Measurements from ENCODE around the gene PLOD3.
"Not testable (repeated sequence)": the region's sequence is repeated elsewhere in the genome, so short reads cannot be mapped to it uniquely, and the experiment has no call there.

Gene PLOD3, protein sequence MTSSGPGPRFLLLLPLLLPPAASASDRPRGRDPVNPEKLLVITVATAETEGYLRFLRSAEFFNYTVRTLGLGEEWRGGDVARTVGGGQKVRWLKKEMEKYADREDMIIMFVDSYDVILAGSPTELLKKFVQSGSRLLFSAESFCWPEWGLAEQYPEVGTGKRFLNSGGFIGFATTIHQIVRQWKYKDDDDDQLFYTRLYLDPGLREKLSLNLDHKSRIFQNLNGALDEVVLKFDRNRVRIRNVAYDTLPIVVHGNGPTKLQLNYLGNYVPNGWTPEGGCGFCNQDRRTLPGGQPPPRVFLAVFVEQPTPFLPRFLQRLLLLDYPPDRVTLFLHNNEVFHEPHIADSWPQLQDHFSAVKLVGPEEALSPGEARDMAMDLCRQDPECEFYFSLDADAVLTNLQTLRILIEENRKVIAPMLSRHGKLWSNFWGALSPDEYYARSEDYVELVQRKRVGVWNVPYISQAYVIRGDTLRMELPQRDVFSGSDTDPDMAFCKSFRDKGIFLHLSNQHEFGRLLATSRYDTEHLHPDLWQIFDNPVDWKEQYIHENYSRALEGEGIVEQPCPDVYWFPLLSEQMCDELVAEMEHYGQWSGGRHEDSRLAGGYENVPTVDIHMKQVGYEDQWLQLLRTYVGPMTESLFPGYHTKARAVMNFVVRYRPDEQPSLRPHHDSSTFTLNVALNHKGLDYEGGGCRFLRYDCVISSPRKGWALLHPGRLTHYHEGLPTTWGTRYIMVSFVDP

DNA sequence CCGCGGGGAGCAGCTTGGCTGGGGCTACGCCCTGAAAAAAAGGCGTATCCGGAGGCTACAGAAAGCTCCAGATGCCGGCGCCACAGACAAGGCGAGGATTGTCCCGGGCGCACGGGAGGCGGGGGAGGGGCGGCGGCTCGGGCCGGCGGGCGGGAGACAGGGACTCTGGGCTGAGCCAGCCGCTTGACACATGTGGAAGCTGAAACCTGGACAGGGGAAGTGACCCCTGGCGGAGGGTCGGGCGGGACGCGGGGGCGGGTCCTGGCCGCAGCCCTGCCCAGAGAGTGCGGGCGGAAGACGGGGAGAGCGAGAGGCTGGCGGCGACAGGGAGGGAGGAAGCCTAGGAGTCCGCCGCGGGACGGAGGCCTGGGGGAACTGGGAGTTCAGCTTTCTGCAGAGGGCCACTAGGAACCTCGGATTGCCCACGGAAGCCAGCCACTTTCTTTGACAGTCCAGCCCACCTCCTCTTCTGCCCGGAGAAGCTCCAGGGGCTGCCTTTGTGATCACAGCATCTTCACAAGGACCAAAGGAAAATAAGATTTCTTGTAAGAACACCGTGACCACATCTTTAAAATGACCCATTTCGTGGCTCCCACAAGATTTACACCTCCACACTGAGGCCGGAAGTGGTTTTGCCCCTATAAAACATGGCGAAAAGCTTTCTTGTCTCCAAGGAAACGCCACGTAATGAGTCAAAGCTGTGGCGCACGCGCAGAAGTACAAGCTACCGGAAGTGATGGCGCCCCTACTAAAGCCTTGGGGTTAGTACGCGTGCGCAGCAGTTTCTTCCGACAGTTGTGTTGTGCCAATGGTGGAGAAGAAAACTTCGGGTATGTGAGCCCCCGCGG lies at the start of gene PLOD3, which contains the start of gene ZNHIT1:
Gene PLOD3 (minus strand): TSS at position 194 of the 848 bp plus-strand sequence. CDS start 307 bp downstream, outside the sequence.
Gene ZNHIT1 (plus strand): TSS at position 778 of the 848 bp plus-strand sequence. CDS start 31 bp downstream, at position 809.
- peak; percentile 96 for DNase-seq

DNA sequence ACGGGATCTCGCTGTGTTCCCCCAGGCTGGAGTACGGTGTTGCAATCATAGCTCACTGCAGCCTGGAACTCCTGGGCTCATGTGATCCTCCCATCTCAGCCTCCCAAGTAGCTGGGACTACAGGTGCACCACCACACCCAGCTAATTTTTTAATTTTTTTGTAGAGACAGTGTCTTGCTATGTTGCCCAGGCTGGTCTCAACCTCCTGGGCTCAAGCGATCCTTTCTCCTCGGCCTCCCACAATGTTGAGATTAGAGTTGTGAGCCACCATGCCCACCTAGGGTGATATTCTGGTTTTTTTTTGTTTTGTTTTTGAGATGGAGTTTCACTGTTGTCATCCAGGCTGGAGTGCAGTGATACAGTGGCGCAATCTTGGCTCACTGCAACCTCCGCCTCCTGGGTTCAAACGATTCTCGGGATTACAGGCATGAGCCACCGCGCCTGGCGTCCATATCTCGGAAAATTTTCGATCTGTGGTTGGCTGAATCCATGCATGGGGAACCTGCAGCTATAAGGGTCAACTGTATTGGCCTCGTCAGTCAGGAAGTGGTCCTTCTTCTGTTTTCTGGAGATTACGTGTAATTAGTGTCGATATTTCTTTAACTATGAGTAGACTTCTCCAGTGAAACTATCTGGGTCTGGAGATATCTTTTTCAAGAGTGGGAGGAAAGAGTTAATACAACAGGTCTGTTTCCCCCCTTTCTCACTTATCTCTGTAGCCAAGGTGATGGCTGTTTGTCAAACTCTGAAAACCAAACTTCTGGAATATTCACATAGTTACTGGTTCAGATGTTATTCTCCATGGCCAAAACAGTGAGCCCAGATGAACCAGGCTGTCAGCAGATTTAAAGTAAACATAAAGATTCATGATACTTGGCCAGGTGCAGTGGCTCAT lies 48.5 kb upstream of the PLOD3 start:
- DNase-seq, result no peak

DNA sequence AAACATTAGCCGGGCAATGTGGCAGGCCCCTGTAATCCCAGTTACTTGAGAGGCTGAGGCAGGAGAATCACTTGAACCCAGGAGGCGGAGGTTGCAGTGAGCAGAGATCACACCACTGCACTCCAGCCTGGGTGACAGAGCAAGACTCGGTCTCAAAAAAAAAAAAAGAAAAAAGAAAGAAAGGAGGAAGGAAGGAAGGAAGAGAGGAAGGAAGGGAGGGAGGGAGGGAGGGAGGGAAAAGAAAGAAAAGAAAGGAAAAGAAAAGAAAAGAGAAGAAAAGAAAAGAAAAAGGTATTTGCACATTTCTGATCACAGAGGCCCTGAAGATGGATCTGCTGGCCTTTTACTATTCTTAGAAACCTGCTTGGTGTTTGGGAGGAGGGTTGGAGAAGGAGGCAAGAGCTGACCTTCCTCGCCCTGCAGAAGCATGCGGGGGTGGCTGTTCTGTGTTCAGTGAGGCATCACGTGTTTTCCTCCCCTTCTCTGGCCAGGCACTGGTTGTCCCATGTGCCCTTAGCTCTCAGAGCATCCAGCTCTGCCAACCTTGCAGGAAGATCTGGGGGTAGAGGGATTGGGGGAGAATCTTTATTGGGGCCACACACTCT lies 46.8 kb upstream of the PLOD3 start:
- not testable (repeated sequence) for DNase-seq

DNA sequence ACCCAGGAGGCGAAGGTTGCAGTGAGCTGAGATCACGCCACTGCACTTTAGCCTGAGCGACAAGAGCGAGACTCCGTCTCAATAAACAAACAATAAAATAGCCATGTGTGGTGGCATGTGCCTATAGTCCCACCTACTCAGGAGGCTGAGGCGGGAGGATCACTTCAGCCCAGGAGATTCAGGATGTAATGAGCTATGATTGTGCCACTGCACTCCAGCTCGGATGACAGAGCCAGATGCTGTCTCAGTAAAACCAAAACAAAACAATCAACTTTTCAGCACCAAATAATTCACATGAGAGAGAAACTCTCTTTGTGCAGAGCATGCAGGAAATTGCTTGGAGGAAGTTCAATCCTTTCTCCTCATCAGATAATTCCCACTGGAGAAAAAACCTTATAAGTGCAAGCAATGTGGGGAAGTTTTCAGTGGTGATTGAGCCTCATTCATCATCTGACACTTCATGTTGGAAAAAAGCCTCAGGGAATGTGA lies 40.9 kb upstream of the PLOD3 start:
- no peak for DNase-seq

DNA sequence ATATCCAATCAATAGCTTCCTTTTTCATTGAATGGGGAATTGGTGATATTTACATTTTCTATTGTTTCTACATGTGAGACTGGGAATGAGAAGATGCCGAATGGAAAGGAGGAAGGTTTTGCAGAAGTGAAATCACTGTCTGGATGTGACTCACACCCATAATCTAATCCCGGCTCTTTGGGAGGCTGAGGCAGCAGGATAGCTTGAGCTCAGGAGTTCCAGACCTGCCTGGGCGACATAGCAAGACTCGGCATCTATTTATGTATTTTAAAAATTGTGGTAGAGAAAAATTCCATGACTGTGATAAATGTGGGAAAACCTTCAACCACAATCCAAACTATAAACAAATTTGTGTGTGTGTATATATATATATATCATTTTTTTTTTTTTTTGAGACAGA lies 38.4 kb upstream of the PLOD3 start:
- no peak for DNase-seq

DNA sequence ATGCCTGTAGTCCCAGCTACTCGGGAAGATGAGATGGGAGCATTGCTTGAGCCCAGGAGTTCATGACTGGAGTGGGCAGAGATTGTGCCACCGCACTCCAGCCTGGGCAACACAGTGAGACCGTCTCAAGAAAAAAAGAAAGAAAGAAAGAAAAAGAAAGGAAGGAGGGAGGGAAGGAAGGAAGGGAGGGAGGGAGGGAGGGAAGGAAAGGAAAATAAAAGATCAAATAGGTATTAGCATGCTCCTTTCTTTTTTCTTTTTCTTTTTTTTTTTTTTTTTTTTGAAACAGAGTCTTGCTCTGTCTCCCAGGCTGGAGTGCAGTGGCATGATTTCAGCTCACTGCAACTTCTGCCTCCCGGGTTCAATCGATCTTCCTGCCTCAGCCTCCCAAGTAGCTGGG lies 35.8 kb upstream of the PLOD3 start:
- not testable (repeated sequence) for DNase-seq

DNA sequence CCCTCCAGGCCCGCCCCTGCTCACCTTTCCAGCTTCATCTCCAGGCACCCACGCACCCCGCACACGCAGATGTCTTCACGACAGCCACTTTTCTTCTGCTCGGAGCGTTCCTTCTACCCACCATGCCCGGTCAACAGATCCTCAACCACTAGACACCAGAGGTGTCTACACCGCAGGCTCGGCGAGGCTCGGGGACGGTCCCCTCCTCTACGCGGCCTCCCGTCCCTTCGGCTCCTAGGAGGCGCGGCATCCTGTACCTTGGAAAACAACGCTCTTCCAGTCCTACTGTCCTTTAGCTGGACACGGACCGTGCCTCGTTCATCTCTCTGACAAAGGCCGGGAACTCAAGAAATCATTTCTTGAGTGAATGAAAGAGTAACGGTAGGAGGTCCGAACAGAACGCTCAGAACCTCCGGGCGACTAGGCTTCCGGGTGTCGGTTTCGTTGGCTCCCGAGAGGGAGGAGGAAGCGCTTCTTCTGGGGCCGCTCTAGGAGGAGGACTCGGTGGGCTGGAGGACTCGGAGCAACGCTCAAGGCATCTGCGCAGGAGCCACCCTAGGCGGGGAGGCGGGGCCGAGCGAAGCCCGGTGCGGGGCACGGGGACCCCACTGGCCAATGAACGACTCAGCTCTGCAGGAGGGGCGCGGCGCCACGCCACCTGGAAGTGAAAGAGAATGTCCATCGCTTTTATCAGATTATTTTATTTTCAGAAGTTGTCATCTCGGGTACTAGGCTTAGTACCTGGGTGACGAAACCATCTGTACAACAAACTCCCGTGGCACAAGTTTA lies 34.7 kb upstream of the PLOD3 start:
- peak; percentile 98 for DNase-seq

DNA sequence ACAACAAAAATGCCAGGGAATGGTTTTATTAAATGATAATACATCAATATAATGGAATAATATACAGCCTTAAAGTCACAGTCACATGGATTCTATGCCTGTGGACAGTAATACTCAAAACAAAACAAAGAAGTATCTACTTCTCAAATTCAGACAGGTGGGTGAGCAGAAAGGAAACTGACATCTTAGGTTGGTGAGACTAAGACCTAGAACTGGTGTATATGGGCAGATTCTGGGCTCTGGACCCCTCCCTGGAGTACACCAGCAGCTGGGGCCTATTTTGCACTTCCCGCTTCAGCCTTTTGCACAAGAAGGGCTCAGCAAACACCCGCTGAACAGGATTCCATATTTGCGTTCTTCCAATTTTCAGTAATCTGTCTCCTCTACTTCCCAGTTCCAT lies 32.9 kb upstream of the PLOD3 start:
- DNase-seq, result no peak

DNA sequence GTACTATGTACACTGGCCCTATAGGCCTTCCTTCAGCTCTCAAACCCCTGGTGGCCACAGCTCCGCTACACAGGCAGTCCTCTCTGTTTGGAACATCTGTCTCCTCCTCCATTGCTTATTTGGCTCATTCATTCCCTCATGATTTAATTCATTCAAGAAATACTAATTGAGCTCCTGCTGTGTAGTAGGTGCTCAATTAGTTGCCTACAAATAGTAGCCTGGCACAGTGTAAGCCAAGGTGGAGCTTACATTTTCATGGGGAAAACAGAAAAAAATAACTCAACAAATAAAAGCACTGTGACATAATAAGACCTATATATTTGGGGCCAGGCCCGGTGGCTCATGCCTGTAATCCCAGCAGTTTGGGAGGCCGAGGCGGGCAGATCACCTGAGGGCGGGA lies 30.9 kb upstream of the PLOD3 start:
- no peak for DNase-seq

DNA sequence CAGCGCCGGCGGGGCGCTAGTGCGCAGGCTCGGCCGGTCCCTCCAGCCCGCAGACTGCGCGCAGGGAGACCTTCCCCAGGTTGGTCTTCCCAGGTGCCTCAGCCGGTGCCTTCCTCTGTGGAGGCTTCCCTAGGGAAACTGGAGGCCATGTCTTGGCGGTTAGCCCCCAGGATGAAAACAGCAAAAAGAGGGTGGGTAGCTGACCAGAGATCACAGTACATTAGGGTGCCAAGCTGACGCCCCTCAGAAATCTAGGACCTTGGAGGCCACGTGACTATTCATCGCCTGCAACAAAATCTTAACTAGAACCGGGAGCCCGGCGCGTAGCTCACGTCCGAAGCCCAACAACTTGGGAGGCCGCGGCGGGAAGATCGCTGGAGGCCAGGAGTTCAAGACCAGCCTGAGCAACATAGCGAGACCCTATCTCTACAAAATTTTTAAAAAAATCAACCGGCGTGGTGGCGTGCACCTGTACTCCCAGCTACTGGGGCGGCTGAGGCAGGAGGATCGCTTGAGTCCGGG lies 27.8 kb upstream of the PLOD3 start:
- no peak for DNase-seq

DNA sequence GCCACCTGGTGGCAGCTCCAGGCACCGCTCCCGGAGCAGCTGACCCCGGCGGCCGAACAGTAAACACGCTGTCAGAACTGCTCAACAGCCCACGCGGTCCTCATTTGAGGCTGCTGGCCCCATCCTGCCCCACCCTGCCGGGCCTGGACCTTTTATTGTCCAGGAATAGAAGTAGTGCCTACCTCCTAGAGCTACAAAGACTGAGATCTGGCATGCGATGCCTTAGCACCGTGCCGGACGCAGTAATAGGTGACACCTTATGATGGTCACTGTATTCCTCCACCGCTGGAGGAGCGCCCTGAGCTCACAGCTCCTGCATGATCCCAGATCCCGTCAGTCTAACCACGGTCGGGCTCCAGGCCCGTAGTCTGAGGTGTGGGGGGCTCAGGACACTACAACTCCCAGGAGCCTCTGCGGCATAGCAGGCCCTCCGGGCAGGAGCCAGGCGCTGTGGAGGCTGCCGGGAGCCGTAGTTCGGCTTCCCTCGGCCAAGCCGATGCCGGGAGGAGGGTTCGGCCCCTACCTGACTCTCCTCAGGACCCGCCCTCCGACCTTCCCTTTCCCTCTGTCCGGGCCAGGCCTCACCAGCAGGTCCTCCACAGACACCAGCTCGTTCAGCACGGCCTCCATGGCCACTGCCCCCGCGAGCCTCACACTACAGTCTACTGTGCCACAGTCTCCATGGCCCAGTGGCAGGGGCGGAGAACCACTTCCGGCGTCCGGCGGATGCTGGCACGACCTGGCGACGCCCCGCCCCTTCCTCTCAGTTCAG lies 27.2 kb upstream of the PLOD3 start, which contains the start of gene FIS1:
Gene FIS1 (minus strand): TSS at position 707 of the 772 bp plus-strand sequence. CDS start 77 bp downstream, at position 630.
- peak; percentile 96 for DNase-seq

DNA sequence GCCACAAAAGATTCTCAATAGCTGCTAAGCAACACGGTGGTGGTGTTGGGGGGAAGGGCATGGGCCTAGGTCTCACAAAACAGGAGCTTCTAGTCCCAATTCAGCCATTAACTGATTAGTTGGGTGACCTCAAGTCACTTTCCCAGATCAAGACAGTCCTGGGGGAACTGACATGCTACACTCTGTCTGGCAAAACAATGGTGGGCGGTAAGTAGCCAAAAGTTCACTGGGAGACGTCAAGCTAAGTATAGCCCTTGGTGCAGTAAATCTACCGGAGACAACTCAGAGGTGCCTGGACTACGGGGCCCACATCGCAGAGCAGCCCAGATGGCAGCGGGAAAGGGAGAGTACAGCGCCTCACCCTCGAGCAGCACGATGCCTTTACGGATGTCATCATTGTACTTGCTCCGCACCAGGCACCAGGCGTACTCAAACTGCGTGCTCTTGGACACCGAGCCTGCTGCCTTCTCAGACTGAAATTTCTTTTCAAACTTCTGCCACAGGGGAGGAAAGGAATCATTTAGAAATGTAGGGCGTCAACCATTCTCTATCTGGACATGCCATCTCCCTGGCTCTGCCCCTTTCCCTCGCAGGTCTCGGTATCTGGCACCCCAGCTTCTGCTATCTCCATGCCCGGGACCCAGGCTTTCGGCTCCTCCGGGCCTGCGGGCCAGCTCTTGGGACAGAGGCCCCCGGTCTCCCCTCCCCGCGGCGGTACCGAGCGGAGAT lies 26.4 kb upstream of the PLOD3 start:
- DNase-seq, result no peak

DNA sequence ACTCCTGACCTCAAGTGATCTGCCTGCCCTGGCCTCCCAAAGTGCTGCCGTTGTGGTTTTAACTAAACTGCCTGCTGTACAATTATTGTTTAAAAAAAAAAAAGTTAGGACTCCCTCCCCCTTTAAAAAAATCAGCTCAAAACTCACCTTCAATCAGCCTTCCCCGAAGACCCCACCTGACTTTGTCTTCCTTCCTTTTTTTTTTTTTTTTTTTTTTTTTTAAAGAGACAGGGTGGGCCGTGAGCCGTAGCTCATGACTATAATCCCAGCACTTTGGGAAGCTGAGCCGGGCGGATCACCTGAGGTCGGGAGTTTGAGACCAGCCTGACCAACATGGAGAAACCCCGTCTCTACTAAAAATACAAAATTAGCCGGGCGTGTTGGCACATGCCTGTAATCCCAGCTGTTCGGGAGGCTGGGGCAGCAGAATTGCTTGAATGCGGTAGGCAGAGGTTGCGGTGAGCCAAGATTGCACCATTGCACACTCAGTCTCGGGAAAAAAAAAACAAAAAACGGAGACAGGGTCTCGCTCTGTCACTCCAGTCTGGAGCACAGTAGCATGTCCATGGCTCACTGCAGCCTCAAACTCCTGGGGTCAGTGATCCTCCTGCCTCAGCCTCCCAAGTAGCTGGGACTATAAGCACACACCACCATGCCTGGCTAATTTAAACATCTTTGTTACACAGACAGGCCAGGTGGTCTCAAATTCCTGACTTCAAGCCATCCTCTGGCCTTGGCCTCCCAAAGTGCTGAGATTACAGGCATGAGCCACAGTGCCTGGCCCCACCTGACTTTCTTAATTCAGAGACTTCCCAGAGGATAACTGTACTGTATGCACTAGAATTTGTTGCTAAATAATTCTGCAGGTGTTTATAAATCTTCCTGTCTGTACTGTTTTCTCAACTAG lies 24.3 kb upstream of the PLOD3 start:
- no peak for DNase-seq

DNA sequence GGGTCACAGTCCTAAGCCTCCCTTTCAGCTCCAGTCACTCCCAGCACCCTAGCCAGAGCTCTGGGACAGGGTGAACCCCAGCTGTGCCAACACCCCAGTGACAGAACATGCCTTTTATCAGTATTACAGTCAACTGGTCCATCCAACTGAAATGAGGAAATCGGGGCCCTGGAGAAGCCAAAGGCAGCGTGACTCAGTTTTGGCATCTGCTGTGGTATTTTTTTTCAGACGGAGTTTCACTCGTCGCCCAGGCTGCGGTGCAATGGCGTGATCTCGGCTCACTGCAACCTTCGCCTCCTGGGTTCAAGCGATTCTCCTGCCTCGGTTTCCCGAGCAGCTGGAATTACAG lies 23.6 kb upstream of the PLOD3 start:
- no peak for DNase-seq

DNA sequence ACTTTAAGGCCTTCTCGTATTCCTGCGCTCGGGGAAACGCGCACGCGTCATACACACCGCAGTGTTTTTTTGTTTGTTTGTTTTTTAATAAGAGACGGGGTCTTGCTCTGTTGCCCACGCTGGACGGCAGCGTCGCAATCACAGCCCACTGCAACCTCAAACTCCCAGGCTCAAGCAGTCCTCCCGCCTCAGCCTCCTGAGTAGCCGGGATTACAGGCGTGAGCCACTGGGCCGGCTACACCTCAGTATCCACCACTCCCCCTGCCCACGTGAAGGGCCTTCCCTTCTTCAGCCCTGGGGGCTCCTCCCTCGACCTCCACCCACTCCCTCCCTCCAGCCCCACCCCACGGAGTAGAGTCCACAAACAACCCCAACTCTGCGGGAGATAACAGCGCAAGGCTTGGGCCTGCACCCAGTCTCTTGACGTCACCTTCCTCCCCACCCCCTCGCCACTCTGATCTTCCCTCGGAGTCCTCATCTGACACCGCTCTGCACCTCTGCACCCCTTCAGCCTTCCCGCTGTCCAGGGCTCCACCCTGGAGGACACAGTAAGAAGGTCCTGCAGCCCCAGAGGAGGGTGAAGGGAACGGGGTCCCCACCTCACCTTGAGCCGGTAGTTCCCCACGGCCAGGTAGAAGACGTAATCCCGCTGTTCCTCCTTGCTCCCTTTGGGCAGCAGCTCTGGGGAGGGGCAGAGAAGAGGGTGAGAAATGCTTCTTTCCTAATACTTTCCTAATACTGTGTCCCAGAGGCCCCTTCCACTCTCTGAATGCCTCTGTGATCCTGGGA lies 23.0 kb upstream of the PLOD3 start:
- no peak for DNase-seq

DNA sequence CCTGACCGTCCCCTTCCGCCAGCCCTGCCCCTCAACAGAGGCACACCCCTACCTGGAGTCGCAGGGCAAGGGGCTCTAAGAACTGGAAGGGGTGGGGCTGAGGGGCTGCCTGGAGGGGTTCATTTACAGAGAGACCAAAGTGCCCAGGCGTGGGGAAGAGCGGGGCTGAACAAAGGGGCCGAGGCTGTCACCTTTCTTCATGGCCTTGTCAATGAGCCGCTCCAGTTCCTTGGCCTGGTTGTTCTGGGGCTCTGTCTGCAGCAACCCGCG lies 22.5 kb upstream of the PLOD3 start:
- DNase-seq, result no peak

All from NK-92 treated with Interleukin-12 subunit alpha and Interleukin-12 subunit beta, amount 100 ng/mL, for 24 hours (cell line).